GM19463 (cell line): Measurements from ENCODE around the gene ILF3.
A peak's percentile ranks its signal among the peaks of the same experiment; 100 is the strongest.
"Not testable (repeated sequence)": the region's sequence is repeated elsewhere in the genome, so short reads cannot be mapped to it uniquely, and the experiment has no call there.

Experiments
- ATAC-seq: cut with Tn5 transposase; IDR thresholded peaks from one replicate; pipeline ENCODE4 v1.9.1; 2021; ENCODE audit warnings: mild to moderate bottlenecking, moderate library complexity; ENCODE audit not compliant: unreplicated experiment

ILF3 gene

DNA sequence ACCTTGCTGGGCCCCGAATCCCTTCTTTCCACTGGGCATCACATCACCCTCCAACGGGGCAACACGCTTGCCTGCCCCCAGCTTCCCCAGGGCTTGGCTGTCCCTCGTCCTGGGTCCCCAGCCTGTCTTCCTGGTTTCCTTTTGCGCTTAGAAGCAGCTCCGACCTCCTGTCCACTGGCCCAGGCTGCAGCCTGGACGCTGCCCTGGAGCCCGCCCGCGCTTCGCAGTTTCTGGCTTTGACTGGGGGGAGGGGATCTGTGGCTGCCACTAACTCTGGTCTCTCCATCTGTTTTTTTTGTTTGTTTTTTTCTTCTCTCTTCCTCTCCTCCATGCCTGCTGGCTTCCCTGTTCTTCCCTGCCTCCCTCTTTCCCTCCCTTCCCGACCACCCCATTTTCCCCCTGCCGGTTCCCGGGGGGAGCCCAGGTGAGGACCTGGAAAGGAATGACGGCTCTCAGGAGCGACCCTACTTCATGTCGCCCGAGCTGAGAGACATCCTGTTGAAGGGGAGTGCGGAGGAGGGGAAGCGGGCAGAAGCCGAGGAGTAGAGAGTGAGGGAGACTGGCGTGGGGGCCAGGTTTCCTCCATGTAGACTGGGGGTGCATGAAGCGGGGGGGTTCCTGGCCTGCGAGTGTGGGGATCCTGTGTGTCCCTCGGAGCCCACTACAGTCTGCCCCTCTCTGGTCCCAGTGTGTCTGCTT lies 11.5 kb upstream of the ILF3 start:
- no peak for ATAC-seq

DNA sequence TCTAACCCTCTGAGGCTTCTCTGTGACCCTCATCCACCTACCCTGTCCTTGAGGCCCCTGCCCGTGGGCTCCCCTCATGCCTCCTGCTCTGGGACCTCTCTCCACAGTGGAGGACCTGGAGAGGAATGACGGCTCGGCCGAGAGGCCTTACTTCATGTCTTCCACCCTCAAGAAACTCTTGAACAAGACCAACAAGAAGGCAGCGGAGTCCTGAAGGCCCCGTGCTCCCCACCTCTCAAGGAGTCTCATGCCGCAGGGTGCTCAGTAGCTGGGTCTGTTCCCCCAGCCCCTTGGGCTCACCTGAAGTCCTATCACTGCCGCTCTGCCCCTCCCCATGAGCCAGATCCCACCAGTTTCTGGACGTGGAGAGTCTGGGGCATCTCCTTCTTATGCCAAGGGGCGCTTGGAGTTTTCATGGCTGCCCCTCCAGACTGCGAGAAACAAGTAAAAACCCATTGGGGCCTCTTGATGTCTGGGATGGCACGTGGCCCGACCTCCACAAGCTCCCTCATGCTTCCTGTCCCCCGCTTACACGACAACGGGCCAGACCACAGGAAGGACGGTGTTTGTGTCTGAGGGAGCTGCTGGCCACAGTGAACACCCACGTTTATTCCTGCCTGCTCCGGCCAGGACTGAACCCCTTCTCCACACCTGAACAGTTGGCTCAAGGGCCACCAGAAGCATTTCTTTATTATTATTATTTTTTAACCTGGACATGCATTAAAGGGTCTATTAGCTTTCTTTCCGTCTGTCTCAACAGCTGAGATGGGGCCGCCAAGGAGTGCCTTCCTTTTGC lies 10.8 kb upstream of the ILF3 start:
- no peak for ATAC-seq

DNA sequence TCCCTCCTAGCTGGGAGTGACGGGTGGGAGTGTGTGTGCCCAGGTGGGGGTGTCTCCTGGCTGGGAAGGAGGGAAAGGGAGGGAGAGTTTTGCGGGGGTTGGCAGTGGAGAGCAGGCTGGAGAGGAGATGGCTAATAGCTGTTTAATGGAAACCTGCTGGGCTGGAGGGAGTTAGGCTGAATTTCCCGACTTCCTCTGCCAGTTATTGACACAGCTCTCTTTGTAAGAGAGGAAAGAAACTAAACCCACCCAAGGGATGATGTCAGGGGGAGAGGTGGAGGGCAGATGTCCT lies 10.2 kb upstream of the ILF3 start:
- ATAC-seq = no peak

DNA sequence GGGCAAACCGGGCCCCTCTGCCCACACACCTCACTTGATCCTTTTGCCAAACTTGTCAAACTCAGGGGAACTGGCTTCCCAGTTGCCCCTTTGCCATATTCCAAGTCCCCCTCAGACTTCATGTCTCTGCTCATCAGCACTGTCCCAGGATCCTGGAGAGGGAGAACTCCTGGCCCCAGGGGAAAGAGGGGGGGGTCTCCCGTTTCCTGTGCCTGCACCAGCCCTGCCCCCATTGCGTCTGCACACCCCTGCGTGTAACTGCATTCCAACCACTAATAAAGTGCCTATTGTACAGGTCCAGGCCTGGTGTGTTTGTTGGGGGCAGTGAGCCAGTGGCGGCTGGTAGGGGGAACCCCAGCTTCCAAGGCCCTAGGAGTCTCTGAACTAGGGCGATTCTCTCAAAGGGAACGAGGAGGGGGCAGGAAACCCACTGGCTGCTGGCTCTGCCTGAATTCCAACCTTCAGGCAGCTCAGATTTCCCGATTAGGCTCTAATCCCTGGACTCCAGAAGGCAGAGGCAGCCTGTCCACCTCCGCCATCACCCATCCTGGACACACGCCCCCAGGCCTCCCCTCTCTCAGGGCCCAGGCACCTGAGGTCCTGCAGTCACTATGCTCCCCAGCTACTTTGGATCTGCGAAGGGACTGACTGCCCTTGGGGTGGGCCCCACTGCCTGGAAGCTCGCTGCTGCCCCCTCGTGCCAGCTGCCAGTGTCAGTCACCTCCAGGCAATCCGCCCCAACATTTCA lies 9.7 kb upstream of the ILF3 start:
- no peak for ATAC-seq

DNA sequence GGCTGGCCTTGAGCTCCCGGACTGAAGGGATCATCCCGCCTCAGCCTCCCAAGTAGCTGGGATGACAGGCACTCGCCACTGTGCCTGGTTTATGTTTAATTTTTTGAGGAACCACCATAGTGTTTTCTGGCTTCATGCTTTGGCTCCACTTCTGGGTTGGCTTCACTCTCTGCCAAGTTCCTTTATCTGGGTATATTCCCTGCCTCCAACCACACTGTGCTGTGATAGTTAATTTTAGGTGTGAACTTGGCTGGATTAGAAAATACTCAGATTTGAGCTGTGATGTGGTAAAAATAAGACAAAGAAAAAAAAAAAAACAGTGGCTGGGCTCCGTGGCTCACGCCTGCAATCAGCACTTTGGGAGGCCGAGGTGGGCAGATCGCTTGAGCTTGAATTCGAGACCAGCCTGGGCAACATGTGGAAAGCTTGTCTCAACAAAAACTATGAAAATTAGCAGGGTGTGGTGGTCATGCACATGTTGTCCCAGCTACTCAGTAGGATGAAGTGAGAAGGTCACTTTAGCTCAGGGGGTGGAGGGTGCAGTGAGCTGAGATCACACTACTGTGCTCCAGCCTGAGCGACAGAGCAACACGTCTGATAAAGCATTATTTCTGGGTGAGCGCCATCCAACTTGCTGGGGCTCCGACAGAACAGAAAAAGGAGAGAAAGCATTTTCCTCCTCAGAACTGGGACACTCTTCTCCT lies 7.5 kb upstream of the ILF3 start:
- ATAC-seq = no peak

DNA sequence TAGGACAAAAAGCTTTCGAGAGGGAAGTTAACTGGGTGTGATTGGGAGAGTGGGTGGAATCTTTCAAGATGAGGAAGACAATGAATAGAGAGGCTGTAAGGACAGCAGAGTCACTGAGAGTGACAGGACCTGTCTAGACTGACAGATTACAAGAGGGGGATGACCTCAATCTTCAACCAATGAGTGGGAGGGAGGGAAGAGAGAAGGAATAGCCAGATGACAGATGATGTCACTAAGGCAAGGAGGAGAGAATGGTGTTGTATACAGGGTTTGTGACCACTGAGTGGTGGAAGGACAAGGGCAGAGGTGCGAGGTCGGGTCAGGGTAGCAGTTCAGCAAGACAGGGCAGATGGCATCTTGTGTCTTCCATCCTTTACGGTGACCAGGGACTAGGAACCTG lies 5.8 kb upstream of the ILF3 start:
- ATAC-seq = no peak

DNA sequence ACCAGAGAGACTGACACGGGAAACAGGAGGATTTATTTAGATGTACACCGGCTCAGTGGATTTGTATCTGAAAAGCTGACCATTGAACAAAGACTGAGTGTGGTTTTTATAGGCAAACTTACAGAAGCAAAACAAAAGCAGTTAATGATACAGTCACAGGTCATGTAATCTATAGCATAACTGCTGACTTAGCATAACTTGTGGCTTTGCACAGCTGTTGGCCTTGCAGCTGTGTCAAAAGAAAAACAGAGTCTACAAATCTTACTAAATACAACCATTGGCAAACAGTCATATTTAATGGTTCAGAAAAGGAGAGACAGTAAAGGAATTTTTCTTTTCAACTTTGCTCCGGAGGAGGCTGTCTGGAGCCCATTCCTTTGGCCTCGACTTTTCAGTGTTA lies 2.3 kb upstream of the ILF3 start:
- no peak for ATAC-seq

- ATAC-seq = no peak
These were observed 739 bp upstream of the ILF3 start for GRCh38 chr19:10653482-10653731.

DNA sequence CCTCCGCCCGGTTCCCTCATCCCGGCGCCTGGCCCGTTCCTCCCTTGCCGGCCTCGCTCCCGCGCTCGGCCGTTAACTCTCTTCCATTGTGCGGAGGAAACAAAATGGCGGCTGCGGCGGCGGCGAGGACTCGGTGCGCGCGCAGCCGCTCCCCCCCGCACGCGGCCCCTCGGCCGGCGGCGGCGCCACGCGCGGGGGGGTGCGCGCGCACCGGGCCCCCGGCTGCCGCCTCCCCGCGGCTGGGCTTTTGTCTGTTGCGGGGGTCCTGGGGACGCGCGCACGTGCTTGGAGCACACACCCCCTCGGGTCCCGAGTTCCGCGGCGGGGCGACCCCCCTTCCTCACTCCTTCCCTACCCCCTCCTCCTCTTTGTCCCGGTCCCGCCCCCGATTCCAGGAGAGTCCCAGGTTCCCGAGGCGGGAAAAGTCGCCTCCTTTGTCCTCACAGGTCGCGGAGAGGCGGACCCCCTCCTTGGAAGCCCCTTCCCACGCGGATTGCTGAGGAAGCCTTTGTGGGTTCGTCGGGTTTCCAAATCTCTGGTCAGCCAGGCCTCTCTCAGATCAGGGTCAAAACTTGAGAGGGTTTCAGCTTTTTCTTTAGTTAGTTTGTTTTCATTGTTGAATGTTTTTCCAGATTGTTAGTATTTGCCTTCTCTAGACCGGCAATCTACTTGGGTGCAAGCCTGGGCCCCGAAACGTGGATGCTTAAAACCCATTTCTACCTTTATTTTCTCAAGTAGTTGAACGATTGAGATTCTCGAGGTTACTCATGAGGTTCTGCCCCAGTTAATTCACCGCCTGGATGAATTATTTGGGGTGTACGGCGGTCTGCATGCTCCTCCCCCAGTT lies 687 bp downstream of the ILF3 start:
- ATAC-seq = peak; percentile 10

GRCh38 chr19:10655457-10656312 lies 1.5 kb downstream of the ILF3 start:
- ATAC-seq = no peak

DNA sequence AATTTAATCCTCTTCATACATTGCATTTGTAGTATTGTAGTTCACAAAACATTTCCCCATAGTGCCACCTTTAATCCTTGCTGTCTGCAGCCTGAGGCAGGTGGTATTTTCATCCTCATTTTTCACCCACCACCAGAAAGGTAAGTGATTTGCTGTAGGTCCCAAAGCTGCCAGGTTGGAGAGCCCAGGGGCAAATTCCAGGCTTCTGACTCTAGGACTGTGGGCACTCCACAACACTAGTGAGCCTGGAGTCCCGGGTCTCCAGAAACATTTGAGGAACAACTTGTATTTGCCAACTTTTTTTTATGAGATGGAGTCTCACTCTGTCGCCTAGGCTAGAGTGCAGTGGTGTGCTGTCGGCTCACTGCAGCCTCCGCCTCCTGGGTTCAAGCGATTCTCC lies 6.2 kb downstream of the ILF3 start:
- ATAC-seq = no peak

GRCh38 chr19:10661946-10662345 lies 7.8 kb downstream of the ILF3 start:
- no peak for ATAC-seq

- no peak for ATAC-seq
These were observed 8.5 kb downstream of the ILF3 start for GRCh38 chr19:10662384-10663251.

DNA sequence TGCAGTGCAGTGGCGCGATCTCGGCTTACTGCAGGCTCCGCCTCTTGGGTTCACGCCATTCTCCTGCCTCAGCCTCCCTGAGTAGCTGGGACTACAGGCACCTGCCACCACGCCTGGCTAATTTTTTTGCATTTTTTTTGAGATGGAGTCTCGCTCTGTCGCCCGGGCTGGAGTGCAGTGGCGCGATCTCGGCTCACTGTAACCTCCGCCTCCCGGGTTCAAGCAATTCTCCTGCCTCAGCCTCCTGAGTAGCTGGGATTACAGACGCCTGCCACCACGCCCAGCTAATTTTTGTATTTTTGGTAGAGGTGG lies 9.1 kb downstream of the ILF3 start:
- not testable (repeated sequence) for ATAC-seq

DNA sequence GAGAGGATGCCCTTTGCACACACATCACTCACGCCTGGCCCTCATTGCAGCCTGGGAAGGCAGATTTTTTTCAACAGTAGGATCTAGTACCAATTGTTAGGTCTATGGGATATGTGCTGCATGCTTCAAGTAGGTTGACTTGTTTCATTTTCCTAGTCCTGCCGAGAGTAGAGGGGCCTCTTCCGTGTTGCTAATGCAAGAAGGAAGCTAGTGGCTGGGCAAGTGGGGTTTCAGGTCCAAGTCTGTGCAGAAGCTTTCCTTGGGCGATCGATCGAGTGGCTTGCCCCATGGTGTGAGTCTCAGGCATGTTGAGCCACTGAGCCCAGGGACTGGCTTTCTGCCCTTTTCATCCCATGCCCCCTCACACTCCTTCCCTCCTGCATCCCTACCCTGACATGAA lies 13.7 kb downstream of the ILF3 start:
- ATAC-seq = no peak

DNA sequence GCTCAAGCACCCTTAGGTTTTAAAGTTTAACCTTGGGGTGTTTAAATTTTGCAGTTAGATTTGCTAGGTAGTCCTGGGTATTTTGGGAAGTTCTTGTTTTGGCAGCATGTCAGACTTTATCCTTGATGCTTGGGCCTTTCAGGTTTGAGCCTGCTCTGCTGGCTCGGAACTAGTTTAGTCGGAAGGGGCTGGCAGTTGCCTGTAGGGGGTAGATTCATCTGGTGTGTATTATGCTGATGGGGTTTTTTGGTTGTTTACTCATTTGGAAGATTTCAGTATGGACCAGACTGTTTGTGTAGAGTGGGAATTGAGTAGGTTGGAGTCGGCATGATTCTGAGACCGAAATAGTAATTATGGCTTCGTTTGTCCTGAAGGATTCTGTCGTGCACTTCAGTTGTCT lies 15.1 kb downstream of the ILF3 start:
- no peak for ATAC-seq

GRCh38 chr19:10670182-10670581 lies 16.0 kb downstream of the ILF3 start:
- ATAC-seq = no peak

DNA sequence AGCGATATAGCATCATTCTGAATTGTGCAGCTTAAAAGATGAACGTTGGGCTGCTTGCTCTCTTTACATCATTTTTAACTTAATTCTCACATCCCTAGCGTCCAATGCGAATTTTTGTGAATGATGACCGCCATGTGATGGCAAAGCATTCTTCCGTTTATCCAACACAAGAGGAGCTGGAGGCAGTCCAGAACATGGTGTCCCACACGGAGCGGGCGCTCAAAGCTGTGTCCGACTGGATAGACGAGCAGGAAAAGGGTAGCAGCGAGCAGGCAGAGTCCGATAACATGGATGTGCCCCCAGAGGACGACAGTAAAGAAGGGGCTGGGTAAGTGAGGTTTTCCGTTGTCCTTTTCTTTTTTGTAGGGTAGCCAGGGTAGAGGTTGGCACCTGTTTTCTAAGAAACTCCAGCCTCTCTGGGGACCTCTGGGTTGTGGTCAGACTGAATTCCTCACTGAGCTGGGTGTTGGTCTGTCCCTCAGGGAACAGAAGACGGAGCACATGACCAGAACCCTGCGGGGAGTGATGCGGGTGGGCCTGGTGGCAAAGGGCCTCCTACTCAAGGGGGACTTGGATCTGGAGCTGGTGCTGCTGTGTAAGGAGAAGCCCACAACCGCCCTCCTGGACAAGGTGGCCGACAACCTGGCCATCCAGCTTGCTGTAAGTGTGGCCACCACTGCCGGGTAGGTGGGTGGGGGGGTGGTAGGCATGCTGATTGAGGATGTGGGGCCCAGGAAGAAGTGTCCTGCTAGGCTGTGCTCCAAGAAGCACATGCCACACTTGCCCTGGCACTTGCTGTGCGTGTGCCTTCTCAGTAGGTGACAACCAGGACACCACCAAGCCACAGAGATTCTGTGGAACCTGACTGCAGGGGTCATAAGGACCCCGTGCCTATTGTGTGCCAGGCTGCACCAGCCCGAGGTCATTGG lies 17.0 kb downstream of the ILF3 start:
- ATAC-seq = no peak
